Stomach (tissue), 9 donors: ENCODE data around the gene TADA2A. TPM values are rescaled to one million over a fixed set of nuclear protein-coding genes. Genes with fewer than 3 reads are reported as not detected.
A peak's percentile ranks its signal among the peaks of the same experiment; 100 is the strongest.

Experiments used
- DNase-seq, 2 donors: peaks; one replicate each; pipeline versions ENCODE4 v3.0.0 to v3.0.0-alpha.2; 2013 to 2019
- H3K27ac ChIP-seq, 5 donors: fragments of 200-600 bp in 4 of 5; sonication (generic) in 4 of 5; one replicate each; pipeline ENCODE4 v1.5.1; 2013 to 2019; ENCODE audit warnings: mild to moderate bottlenecking in 1 of 5, moderate library complexity in 1 of 5
- H3K27me3 ChIP-seq, 3 donors: fragments of 200-600 bp; sonication (generic); one replicate each; pipeline ENCODE4 v1.5.1; 2017 to 2019; ENCODE audit warnings: mixed run types in 1 of 3
- H3K36me3 ChIP-seq, 4 donors: fragments of 200-600 bp; sonication (generic); 1 replicate in 3 of 4; 2 replicates in 1 of 4; pipeline ENCODE4 v1.5.1; 2016 to 2019
- H3K4me1 ChIP-seq, 4 donors: fragments of 200-600 bp; sonication (generic); one replicate each; pipeline ENCODE4 v1.5.1; 2016 to 2019
- H3K4me3 ChIP-seq, 4 donors: fragments of 200-600 bp; sonication (generic) in 3 of 4; one replicate each; pipeline ENCODE4 v1.5.1; 2016 to 2019; ENCODE audit warnings: mild to moderate bottlenecking in 1 of 4
- H3K9me3 ChIP-seq, 4 donors: fragments of 200-600 bp; sonication (generic); one replicate each; pipeline ENCODE4 v1.5.1; 2016 to 2019
- EP300 ChIP-seq: sonication (generic); formaldehyde crosslinking; IDR thresholded peaks from one replicate; pipeline ENCODE4 v1.6.1; 2017; ENCODE audit warnings: antibody characterized with exemption
- POLR2A ChIP-seq, 4 donors: fragments of 450-650 bp; IDR thresholded peaks; one replicate each; pipeline ENCODE4 v1.6.1; 2016; ENCODE audit warnings: antibody characterized with exemption in 4 of 4, control low read depth in 2 of 4, mild to moderate bottlenecking in 1 of 4, moderate library complexity in 1 of 4
- POLR2AphosphoS5 ChIP-seq, 3 donors: sonication (generic); formaldehyde crosslinking; IDR thresholded peaks; one replicate each; pipeline ENCODE4 v1.6.1; 2016; ENCODE audit warnings: antibody characterized with exemption in 3 of 3
- WGBS, 5 donors: extraction: QIAGEN DNeasy Blood & Tissue Kit in 3 of 5; methylation state at CpG; one replicate each; pipeline versions ENCODE4 v1.1.5 to v1.1.7; 2013 to 2018; 5-methylcytosine and 5-hydroxymethylcytosine counted together
- intact Hi-C: fragments of 100-400 bp; cut with DNase I; formaldehyde crosslinking; loops from one replicate; pipeline ENCODE4 v1.15.1; 2023; ENCODE audit warnings: low total_unique reads
- polyA plus RNA-seq, 3 donors: library from polyadenylated mRNA; stranded (reverse); fragments of 200-250 nt; gene quantifications; one replicate each; pipeline ENCODE4 v1.2.3, GENCODE V29; 2013
- total RNA-seq, 5 donors: library from RNA; depleted of rRNA; stranded (reverse); fragments of >200 nt; gene quantifications; one replicate each; pipeline versions ENCODE4 v1.1.0 to v1.2.3, GENCODE V29; 2014 to 2016
- TF ChIP-seq, protein P1 (sequence below), 7 experiments: fragments of 450-650 bp in 4 of 7; fragments of 200-600 bp in 3 of 7; sonication (generic) in 3 of 7; IDR thresholded peaks; one replicate each; pipeline ENCODE4 v1.5.1; 2016 to 2019; ENCODE audit warnings: antibody characterized with exemption in 7 of 7, control low read depth in 2 of 7, mild to moderate bottlenecking in 1 of 7
- donor health status: healthy with polysubstance abuse.
- donor health status: Bipolar disorder and iron deficiency.
- donor health status: healthy.

The TADA2A gene
- total and polyA plus RNA-seq, 8 donors: 6.5 to 54.3 (median 9.3) TPM

DNA sequence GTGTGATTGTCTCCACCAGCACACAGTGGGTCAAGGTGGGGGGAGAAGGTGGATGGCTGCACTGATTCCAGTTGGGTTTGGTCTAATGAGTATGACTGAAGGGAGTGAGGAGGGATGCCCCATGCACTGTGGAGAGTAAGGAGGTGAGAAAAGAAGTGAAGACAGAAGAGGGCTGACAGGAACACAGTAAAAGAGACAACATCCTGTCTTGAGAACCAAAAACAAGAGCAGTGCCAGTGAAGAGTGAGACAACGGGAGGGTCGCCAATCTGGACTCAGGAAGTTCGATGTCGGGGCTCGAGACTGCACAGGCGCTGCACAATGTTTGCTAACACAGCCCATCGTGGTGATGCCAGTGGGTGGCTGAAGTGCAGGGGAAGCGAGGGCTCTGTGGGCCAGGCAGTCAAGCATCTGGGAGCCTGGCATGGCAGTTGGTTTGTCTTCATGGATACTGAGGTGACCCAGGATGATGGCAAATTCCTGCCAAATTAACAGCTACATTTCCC is 117.1 kb downstream of the TADA2A start:
- 83 to 92% (median 89%) methylated on average over 8 of the region's 8 CpGs for WGBS, 5 donors
- H3K36me3 ChIP-seq: peaks cover 23 to 98% (median 88%) of the 10 kb centered on the region in 4 donors
- TF ChIP-seq, protein P1, sequence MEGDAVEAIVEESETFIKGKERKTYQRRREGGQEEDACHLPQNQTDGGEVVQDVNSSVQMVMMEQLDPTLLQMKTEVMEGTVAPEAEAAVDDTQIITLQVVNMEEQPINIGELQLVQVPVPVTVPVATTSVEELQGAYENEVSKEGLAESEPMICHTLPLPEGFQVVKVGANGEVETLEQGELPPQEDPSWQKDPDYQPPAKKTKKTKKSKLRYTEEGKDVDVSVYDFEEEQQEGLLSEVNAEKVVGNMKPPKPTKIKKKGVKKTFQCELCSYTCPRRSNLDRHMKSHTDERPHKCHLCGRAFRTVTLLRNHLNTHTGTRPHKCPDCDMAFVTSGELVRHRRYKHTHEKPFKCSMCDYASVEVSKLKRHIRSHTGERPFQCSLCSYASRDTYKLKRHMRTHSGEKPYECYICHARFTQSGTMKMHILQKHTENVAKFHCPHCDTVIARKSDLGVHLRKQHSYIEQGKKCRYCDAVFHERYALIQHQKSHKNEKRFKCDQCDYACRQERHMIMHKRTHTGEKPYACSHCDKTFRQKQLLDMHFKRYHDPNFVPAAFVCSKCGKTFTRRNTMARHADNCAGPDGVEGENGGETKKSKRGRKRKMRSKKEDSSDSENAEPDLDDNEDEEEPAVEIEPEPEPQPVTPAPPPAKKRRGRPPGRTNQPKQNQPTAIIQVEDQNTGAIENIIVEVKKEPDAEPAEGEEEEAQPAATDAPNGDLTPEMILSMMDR (IDR thresholded peaks at IDR 0.05): no peak
- TF ChIP-seq POLR2A (IDR thresholded peaks at IDR 0.05) (no peak), POLR2AphosphoS5 (IDR thresholded peaks at IDR 0.05) (no peak), EP300 (no peak)

DNA sequence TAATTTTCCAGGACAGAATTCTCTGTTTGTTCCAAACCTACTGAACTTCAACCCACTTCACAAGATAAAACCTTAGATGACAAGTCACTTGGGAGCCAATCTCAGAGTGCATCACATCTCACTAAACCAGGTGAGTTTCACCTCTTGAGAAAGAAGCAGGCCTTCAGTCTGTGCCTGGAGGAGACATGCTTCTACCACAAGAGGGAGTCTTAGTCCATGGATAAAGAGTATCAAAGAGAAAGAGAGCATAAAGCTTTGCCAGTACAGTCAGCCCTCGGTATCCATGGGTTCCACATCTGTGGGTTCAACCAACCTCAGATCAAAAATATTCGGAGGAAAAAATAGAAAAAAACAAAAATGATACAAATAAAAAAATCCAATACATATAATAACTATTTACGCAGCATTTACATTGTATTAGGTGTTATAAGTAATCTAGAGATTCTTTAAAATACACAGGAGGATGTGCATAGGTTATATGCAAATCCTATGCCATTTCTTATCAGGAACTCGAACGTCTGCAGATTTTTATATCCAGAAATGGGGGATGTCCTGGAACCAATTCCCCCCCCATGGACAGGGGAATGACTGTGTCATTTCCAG is 120.7 kb downstream of the TADA2A start:
- Histone ChIP-seq H3K27ac (no peak overlapping the region), H3K4me3 (no peak overlapping the region), H3K36me3 (peaks cover 15 to 98% (median 91%) of the 10 kb centered on the region in 4 donors), H3K9me3 (no peaks in the 10 kb centered on the region), H3K4me1 (no peaks in the 10 kb centered on the region), H3K27me3 (no peaks in the 10 kb centered on the region)
- intact Hi-C loops: no loop called here
- WGBS, 5 donors: 52 to 63% (median 60%) methylated on average over 5 of the region's 5 CpGs
- DNase-seq: peak in 1 of 2 donors; percentile 76
- no peak for TF ChIP-seq POLR2A (IDR thresholded peaks at IDR 0.05)
- no peak for TF ChIP-seq POLR2AphosphoS5 (IDR thresholded peaks at IDR 0.05)
- no peak for TF ChIP-seq EP300
- TF ChIP-seq, protein P1 (IDR thresholded peaks at IDR 0.05): peak in 3 of 7 experiments; percentile 38 to 49 (median 43)

More for the DNA sequence above, 117.1 kb downstream of the TADA2A start:
- Histone ChIP-seq H3K9me3 (no peaks in the 10 kb centered on the region), H3K4me3 (no peak overlapping the region), H3K27ac (no peak overlapping the region), H3K4me1 (no peaks in the 10 kb centered on the region), H3K27me3 (no peaks in the 10 kb centered on the region)
- no peak for DNase-seq
- intact Hi-C loops: no loop called here

Other genes with a start within 250 kb of the TADA2A start
- gene C17orf78, start 30.9 kb upstream of the TADA2A start, total RNA-seq: not detected
- not detected for gene C17orf78, start 30.9 kb upstream of the TADA2A start, polyA plus RNA-seq
- 10 to 100 TPM; 12.3 to 59.8 (median 45.2) TPM for gene ACACA, start 50 bp upstream of the TADA2A start, total RNA-seq
- 10 to 100 TPM in 2 of 3 donors, 1 to 10 TPM in 1; 9.9 to 15.0 (median 13.9) TPM for gene ACACA, start 50 bp upstream of the TADA2A start, polyA plus RNA-seq
- 1 to 10 TPM in 3 of 5 donors, not detected in 2; 3.1 to 5.5 (median 4.8) TPM for gene DUSP14, start 83.0 kb downstream of the TADA2A start, total RNA-seq
- 1 to 10 TPM; 6.6 to 7.8 (median 6.9) TPM for gene DUSP14, start 83.0 kb downstream of the TADA2A start, polyA plus RNA-seq
- 10 to 100 TPM; 26.3 to 92.4 (median 39.1) TPM for gene SYNRG, start 202.5 kb downstream of the TADA2A start, total RNA-seq
- 1 to 10 TPM; 3.7 to 6.1 (median 5.0) TPM for gene SYNRG, start 202.5 kb downstream of the TADA2A start, polyA plus RNA-seq
- 10 to 100 TPM in 4 of 5 donors, 1 to 10 TPM in 1; 7.1 to 40.0 (median 27.8) TPM for gene DDX52, start 236.6 kb downstream of the TADA2A start, total RNA-seq
- gene DDX52, start 236.6 kb downstream of the TADA2A start, polyA plus RNA-seq: 10 to 100 TPM in 1 of 3 donors, 1 to 10 TPM in 2; 8.4 to 10.7 (median 9.6) TPM